GM19035 (cell line): ENCODE results near the gene OBSCN.

Experiments
- ATAC-seq: cut with Tn5 transposase; IDR thresholded peaks from one replicate; pipeline ENCODE4 v1.9.1; 2021; ENCODE audit not compliant: unreplicated experiment

The OBSCN gene, protein sequence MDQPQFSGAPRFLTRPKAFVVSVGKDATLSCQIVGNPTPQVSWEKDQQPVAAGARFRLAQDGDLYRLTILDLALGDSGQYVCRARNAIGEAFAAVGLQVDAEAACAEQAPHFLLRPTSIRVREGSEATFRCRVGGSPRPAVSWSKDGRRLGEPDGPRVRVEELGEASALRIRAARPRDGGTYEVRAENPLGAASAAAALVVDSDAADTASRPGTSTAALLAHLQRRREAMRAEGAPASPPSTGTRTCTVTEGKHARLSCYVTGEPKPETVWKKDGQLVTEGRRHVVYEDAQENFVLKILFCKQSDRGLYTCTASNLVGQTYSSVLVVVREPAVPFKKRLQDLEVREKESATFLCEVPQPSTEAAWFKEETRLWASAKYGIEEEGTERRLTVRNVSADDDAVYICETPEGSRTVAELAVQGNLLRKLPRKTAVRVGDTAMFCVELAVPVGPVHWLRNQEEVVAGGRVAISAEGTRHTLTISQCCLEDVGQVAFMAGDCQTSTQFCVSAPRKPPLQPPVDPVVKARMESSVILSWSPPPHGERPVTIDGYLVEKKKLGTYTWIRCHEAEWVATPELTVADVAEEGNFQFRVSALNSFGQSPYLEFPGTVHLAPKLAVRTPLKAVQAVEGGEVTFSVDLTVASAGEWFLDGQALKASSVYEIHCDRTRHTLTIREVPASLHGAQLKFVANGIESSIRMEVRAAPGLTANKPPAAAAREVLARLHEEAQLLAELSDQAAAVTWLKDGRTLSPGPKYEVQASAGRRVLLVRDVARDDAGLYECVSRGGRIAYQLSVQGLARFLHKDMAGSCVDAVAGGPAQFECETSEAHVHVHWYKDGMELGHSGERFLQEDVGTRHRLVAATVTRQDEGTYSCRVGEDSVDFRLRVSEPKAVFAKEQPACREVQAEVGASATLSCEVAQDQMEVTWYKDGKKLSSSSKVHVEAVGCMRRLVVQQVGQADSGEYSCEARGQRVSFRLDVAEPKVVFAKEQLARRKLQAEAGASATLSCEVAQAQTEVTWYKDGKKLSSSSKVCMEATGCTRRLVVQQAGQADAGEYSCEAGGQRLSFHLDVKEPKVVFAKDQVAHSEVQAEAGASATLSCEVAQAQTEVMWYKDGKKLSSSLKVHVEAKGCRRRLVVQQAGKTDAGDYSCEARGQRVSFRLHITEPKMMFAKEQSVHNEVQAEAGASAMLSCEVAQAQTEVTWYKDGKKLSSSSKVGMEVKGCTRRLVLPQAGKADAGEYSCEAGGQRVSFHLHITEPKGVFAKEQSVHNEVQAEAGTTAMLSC (N-terminal part only)

GRCh38 chr1:228207851-228208821 lies at the start of gene OBSCN:
OBSCN (plus strand) TSS chr1:228208044; CDS start chr1:228211784, 3,740 bp downstream.
- no peak for ATAC-seq

DNA sequence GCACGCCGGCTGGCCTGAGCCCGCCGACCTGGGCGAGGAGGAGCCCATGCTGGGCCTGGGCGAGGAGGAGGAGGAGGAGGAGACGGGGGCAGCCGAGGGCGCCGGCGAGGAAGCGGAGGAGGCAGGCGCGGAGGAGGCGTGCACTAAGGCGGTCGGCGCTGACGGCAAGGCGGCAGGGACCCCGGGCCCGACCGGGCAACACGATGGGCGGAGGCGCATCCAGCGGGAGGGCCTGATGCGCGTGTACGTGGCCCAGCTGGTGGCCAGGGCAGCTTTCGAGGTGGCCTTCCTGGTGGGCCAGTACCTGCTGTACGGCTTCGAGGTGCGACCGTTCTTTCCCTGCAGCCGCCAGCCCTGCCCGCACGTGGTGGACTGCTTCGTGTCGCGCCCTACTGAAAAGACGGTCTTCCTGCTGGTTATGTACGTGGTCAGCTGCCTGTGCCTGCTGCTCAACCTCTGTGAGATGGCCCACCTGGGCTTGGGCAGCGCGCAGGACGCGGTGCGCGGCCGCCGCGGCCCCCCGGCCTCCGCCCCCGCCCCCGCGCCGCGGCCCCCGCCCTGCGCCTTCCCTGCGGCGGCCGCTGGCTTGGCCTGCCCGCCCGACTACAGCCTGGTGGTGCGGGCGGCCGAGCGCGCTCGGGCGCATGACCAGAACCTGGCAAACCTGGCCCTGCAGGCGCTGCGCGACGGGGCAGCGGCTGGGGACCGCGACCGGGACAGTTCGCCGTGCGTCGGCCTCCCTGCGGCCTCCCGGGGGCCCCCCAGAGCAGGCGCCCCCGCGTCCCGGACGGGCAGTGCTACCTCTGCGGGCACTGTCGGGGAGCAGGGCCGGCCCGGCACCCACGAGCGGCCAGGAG lies 49.5 kb upstream of the OBSCN start:
- ATAC-seq: no peak

GRCh38 chr1:228159008-228159665 lies 48.7 kb upstream of the OBSCN start:
- no peak for ATAC-seq

- ATAC-seq: no peak
Observed at GRCh38 chr1:228160201-228160761, 47.6 kb upstream of the OBSCN start.

DNA sequence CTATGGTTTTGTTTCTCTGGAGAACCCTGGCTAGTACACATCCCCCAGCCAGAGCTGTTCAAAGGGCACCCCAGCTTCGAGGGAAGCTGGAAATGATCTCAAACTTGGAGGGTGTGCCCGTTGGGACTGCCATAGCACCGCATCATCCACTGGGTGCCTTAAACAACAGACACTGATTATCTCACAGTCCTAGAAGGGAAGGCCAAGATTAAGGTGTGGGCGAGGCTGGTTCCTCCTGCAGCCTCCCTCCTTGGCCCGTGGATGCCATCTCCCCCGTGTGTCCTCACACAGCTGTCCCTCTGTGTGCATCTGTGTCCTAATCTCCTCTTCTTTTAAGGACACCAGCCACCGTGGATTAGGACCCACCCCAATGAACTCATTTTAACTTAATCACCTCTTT lies 46.5 kb upstream of the OBSCN start:
- ATAC-seq: no peak

DNA sequence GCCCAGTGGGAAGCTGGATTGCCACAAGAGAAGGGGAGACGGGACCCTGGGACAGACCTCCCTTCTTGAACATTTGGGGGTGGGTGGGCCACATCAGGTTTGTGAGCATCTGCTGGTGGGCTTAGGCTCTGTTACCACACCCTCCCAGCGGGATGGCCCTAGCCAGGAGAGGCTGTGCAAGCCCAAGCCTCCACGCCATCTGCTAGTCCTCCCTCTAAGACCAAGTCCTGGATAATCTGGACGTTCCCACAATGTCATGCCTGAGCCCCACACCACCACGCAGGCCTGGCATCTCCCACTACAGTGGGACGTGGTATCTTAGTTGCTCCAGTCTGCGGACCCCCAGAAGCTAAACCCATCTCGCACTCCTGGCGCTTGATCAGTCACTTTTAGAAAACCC lies 46.0 kb upstream of the OBSCN start:
- ATAC-seq: no peak

DNA sequence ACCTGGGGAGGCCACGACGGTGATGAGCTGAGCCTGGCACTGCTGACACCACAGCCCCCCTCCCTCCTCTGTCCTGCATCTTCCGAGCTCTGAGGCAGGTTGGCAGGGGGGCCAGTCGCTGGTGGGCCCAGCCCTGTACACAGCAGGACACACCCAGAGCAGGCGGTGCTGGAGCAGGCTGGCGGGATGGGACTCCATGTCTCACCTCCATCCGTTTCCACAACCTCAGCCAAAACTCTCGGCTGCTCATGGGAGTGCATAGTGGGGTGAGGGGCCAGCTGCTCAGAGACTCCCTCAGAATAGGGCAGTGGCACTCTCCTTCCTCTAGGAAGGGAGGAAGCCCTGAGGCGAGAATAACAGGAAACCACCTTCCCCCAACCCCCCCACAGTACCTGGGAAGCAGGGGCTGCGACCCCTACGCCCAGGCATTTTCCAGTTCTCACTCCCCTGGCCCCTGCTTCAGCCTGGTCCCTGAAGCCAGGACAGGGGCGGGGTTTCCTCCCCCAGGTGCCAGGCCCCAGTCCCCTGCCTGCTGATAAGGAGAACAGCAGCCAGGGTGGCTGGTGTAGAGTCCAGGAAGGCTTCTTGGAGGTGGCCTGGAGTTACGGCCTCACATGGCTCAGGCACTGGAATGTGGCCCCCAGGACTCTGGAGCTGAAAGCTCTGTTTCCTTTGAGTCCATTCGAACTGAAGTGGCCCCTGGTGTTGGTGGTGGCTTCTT lies 45.4 kb upstream of the OBSCN start:
- no peak for ATAC-seq

- no peak for ATAC-seq
Observed at GRCh38 chr1:228163007-228163753, 44.7 kb upstream of the OBSCN start.

GRCh38 chr1:228163776-228164519 lies 43.9 kb upstream of the OBSCN start:
- no peak for ATAC-seq

- ATAC-seq: peak; percentile 1
Observed at GRCh38 chr1:228164561-228165371, 43.1 kb upstream of the OBSCN start.

DNA sequence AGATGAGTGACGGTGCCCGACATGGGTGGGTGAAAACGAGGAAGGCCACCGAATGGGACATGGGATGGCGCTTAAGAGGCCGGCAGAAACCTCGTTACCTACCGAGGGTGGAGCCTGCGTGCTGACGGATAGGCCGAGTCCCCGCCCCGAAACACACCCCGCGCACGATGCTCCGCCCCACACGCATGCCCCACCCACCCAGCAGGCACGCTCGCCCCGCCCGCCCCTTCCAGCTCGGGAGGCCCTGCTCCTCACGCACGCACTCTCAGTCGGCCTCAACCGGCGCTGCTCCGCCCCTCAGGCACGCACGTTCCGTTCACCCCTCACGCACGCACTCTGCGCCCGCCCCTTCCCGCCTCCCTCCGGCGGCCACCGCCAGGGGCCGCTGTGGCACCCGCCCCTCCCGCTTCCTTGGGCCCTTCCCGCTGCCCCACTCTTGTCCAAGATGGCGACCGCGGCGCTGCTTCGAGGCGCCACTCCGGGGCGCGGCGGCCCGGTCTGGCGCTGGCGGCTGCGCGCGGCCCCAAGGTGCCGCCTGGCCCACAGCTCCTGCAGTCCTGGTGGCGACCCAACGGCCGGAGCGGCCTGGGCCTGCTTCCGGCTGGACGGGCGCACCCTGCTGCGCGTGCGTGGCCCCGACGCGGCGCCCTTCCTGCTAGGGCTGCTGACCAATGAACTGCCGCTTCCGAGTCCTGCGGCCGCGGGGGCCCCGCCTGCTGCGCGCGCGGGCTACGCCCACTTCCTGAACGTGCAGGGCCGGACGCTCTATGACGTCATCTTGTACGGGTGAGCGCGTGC lies 42.3 kb upstream of the OBSCN start, which contains the start of gene IBA57:
IBA57 (plus strand) TSS at position 433 of the 798 bp plus-strand sequence; CDS start at position 446, 13 bp downstream.
- peak; percentile 81 for ATAC-seq

DNA sequence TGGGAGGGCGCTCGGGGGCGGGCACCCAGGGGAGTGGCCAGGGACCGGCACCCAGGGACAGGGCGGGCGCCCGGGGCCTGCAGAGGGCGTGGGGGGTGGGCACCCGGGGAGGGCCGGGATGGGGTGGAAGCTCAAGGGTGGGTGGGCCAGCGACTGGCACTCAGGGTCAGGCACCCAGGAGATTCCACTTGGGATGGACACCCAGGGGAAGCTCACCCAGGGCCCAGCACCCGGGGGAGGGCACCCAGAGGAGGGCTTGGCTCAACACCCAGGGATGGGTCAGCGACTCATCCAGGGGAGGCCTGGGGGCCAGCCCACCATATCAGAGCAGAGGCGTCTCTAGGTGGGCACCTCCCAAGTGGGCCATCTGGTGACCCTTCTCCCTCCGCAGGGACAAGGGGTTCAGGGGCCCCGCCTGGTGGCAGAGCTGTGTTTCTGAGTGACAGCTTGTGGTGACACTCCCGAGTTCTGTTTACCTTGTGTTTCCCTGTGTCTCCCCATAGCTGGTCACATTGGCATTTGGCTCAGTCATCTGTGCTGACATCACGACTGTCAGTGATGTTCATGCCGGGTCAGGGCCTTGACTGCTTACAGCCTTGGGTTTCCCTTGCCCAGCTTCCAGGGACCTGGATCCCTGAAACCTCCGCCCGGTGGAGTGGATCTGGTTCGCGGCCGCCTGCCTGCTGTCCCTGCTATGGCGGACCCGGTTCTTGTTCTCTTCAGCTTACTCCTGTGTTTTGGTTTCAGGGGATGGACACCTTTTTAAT lies 41.5 kb upstream of the OBSCN start:
- peak; percentile 12 for ATAC-seq

- no peak for ATAC-seq
Observed at GRCh38 chr1:228168563-228169270, 39.1 kb upstream of the OBSCN start.
